Umbilical cord (tissue), 2 donors: ENCODE results near the gene INTS13. TPM values are rescaled to one million over a fixed set of nuclear protein-coding genes. Genes with fewer than 3 reads are reported as not detected.
"Not testable (repeated sequence)": the region's sequence is repeated elsewhere in the genome, so short reads cannot be mapped to it uniquely, and the experiment has no call there.

Source experiments
- DNase-seq: peaks from one replicate; pipeline ENCODE4 v3.0.0-alpha.2; 2015; ENCODE audit warnings: low spot score
- total RNA-seq: library from RNA; depleted of rRNA; stranded (reverse); fragments of >200 nt; gene quantifications from one replicate; pipeline ENCODE4 v1.2.3, GENCODE V29; 2014; ENCODE audit warnings: low replicate concordance; ENCODE audit not compliant: insufficient read depth

INTS13 gene
- total RNA-seq, 1 donor from 2014 or later, result 42.9 TPM

DNA sequence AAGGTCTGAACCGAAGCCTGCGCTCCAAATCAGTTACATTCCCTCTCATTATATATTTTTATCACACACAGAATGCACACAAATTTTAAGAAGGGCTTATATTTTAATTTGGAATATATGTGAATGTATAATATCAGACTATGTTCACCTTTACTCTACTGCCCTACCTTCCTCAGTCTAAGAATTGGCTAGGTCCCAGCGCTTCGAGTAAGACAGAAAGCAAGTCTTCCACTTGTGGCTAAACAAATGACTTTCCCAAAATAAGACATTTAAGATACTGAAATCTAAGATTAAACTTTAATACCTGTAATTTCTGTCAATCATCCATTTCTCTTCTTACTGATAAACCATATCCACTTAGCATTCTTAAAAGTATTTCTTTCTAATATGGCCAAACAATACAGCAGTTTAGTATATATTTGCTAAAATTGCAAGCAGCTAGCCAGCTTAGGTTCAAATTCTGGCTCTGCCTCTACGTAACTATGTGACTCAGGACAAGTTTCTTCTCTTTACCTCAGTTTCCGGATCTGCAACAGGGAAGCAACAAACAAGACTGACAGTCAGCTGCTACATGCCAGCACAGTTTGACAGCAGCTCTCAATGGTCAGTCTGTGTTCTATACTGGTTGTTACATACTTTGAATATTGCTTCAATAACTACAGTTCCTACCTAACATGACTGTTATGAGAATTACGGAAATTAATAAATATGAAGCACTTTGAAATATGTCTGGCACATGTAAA is 2.0 kb downstream of the INTS13 start:
- no peak for DNase-seq

DNA sequence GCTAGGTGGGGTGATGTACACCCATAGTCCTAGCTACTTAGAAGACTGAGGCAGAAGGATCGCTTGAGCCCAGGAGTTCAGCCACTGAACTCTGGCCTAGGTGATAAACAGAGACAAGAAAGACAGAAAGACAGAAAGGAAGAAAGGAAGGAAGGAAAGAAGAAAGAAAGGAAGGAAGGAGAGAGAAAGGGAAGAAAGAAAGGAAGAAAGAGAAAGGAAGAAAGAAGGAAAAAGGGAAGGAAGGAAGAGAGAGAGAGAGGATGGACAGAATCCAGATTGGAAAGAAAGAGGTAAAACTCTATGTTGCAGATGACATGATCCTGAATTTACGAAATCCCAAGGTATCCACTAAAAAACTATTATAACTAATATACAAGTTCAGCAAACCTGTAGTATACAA is 8.2 kb downstream of the INTS13 start:
- DNase-seq, result no peak

DNA sequence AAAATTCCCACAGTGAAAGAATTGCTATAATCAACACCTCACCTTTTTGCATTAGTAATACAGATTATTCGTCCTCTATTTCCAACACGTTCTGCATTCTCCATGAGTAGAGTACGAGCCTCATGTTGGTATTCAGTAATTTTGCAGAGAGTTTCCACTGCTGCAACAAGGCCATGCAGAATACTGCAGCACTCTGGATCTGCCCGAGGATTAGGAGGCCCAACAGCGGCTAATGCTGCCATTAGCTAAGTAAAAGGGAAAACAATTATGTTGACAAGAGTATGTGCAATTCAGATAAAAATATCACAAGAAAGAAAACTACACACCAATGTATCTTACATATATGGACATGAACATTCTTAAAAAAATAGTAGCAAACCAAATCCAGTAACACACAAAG is 9.1 kb downstream of the INTS13 start:
- DNase-seq, result no peak

DNA sequence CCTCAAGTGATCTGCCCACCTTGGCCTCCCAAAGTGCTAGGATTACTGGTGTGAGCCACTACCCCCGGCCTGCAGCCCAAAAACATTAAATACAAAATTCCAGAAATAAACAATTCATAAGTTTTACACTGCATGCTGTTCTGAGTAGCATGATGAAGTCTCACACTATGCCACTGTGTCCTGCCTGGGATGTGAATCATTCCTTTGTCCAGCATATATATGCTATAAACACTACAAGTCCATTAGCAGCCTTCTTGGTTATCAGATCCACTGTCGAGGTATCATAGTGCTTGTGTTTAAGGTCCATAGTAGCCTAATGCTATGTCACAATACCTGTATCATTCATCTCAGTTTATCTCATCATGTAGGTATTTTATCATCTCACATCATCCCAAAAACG is 15.9 kb downstream of the INTS13 start:
- DNase-seq, result no peak

DNA sequence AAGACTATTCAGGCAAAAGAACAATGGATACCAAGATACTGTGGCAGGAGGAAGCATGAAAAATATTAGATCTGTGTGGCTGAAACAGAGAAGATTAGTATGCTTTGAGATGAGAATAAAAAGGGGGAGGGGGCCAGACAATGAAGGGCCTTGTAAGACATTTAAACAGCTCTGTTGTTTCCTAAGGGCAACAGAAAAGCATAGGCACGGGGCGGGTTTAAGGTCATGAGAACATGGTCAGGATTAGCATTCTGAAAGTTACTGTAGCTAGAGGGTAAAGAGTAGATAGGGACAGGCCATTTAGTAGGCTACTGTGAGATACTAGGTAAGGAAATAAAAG is 18.6 kb downstream of the INTS13 start:
- DNase-seq, result no peak

DNA sequence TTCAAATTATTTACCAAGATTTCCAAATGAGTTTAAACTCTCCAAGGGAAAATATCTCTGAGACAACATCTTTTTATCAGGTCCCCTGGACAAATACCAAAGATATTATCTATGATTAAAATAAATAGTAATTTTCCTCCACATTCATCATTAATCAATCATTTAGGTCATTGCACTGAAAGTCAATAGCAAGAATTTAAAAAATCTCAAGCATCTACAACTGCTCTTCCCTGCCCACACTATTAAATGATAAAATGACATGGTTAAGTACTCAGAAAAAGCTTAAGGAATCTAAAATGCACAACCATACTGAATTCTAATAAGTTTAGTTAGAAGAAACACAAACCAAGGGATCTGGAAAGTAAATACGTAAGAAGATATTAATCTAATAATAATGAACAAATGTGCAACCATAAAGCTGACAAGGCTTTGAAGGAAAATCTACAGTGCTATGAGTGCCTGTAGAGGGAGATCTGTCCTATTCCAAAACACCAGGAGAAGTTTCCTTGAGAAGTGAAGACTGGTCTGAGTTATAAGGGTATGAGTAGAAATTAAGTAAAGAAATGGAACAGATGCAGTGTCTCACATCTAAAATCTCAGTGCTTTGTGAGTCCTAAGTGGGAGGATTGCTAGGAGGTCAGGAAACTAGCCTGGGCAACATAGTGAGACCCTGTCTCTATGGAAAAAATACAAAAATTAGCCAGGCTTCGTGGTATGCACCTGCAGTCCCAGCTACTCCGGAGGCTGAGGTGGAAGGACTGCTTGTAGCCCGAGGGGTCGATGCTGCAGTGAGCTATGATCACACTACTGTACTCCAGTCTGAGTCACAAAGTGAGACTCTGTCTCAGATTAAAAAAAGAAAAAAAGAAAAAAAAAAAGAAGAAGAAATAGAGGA is 19.2 kb downstream of the INTS13 start:
- peak; percentile 43 for DNase-seq

DNA sequence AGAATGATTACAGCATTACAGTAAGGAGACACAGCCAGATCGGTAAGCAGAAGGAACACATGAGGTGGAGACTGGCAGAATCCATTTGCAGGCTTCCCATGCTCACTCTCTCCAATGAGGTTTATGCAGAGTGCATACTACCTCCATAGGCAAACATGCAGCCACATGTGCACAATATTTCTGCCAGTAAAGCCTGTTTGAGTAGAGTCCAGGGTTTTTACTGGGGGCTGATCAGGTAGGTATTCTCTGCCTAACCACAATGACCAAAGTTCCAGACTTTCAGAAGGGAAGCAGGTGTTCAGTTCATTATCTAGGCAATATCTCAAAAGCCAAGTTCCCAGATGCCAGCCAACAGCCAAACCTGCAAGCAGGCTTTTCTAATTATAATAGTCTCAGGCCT is 31.1 kb downstream of the INTS13 start:
- no peak for DNase-seq

DNA sequence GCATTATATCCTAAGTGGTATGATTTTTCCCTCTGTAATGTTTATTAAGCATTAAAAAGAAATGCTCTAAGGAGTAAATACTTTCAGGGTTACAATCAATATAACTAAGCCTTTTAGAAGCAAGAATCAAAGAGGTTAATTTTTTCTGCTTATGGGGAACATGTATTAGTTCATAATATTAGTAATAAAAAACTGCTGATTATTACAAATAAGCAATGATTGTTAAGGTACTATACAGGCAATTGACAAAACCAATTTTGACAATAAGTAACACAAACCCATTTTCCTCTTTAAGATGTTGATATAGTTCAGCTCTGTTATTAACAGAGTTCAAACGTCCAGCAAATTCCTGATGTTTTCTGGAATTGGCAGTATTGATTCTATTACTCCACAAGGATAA is 31.8 kb downstream of the INTS13 start:
- DNase-seq, result no peak

DNA sequence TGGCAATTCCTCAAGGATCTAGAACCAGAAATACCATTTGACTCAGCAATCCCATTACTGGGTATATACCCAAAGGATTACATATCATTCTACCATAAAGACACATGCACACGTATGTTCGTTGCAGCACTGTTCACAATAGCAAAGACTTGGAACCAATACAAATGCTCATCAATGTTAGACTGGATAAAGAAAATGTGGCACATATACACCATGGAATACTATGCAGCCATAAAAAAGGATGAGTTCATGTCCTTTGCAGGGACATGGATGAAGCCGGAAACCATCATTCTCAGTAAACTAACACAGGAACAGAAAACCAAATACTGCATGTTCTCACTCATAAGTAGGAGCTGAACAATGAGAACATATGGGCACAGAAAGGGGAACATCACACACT is 34.4 kb downstream of the INTS13 start:
- DNase-seq, result not testable (repeated sequence)

DNA sequence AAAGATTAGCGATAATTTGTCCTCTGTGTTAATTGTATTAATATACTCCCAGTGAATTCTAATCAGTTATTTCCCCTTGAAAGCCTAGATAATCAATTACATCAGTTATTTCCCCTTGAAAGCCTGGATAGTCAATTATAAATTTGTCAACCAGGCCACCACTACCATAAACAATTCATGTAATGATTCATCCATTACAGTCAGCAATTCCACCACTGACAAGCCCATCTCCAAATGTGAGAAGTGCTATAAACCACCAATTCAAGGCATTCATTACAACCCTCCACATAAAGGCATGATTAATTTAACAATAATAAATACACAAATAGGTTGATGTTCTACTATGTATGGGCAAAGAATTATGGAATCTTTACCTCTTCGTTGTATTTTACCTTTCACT is 40.9 kb downstream of the INTS13 start:
- DNase-seq, result no peak

DNA sequence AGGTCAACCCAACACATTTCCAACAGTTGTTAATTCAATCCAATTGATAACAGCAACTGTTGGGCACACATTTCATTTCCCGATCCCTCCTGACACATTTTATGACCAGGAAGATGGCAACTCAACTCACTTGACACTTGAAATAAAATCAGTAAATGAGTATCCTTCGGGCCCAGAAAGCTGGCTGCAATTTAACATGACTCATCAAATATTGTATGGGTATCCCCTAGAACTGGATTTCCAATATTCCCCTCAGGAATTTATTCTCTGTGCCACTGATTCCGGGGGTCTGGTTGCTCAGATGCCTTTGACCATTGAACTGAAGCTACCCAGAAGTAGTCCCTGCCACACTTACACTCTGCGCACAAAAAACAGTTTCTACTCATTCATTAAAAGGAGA is 42.1 kb downstream of the INTS13 start:
- DNase-seq, result no peak

DNA sequence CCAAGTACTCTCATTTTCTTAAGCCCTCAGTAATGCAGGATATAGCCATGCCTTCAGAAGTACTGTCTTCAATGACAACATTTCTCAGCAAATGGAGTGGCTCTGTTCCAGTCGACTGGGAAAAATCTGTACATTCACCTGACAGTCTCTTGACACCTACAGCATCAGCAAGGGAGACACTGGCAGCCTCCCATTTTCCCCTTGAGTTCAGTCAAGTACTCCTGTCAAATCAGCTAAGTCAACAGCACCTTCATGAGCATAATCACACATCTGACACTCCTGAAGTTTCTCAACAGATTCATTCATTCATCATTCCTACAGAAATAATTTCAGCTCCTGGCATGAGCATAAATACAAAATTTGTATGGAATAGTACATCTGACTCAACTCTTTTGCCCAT is 46.1 kb downstream of the INTS13 start:
- no peak for DNase-seq

DNA sequence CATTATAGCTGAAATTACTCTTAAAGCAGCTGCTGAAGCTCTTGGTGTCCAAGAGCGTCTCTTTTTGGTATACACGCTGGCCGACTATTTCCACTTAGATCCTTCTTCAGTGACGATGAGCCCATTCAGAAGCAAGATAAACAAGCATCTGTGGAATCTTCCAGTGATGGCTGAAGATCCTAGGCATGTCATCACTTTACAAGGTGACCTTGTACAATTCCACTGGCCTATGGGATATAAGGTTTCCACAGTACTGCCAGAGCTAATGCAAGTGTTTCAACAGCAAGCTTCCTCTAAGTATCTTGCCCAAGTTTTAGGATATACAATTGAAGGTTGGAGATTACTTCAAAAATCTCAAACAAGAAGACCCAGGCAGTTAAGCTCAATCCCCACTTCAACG is 47.0 kb downstream of the INTS13 start:
- DNase-seq, result peak; percentile 12

DNA sequence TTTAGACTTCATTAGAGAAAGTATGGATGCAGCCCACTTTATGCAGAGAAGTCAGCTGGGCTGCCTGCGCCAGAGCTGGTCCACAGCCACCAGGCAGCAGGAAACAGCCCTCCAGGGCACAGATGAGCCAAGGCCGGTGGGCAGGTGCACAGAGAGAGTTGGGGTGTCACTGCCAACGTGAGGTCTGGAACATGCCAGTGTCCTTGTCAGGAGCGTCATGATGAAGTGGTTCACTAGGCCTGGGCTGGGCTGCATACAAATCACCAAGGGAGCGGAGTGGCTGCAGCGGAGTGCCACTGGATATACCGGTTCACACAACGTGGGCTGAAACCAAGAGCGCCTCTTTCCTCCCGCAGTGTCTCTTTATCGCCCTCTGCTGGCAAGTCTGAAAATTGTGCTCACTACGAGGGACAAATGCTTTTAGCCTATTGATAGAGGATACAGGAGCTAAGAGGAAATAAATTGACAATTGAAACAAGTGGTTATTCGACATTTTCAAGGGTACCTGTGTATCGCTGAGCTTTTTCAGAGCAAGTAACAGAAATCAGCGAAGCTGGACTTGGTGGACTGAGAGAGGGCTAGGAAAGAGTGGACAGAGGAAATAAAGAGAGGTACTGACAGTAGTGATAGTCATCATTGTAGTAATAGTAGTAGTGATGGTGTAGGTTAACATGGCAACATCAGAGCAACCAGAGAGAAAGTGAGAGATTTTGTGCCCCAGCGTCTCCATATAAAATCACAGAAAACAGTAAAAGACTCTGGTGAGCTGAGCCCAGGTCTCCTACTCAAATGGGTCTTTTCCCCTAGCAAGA is 52.8 kb downstream of the INTS13 start:
- DNase-seq, result peak; percentile 92

DNA sequence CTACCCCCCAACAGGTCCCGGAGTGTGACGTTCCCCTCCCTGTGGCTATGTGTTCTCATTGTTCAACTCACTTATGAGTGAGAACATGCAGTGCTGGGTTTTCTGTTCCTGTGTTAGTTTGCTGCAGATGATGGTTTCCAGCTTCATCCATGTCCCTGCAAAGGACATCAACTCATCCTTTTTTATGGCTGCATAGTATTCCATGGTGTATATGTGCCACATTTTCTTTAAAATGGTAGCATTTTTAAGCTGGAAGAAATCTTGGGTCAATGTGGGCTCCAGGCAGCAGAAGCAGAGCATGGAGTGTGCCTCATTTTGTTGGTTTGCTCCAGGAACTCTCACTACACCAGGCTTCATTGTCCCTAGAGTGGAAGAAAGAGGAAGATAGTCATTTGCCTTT is 57.2 kb downstream of the INTS13 start:
- DNase-seq, result no peak

DNA sequence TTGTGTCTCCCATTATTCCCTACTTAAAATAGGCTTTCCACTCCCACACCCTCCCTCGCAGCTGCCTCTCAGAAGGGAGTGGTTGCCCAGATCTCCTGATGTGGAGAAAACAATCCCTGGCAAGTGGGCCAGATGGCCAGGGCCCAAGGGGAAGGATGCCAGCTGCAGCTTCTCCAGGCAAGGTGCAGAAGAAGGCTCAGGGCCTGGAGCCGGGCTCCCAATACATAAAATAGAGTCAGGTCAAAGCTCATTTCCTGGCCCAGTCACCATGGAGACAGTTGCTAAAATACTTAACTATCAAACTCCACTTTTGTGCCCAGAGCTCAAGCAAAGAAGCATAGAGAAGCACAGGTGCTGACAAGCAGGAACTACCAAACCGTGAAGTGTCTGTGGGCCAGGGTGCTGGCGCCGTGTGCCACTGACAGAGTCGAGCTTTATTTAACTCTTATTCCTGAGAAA is 59.1 kb downstream of the INTS13 start:
- DNase-seq, result no peak

DNA sequence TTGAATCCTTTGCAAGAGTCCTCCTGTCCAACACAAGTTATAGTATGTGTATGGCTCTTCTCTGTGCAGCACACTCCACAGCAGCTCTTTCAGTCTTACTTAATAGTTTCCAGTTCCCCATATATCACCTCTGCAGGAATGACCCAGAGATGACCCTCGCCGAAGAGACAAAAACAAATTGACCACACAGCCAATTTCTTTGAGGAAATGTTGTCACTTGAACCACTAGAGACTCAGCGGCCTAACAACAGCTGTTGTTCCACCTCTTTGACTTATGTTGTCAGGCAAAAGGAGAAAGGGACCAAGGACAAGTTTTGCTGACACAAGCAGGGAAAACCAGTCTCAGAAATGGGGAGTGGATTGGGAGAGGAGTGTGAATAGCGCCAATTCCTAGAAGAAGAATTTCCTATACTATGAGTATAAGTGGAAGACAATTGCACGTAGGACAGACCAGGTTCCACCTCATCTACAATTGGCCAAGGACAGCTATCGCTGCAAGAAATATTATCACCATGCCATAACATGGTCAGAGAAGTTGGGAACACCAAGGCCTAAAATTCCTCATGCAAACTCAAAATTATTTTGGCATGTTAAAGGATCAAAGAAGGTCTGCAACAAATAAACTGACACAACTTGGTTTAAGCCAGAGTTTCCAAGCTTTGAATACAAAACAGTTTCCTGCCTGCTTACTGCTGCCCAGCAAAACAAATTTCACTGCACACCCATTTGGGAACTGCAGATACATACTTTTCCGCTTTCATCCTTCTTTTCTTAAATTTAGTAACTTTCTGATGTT is 63.1 kb downstream of the INTS13 start:
- DNase-seq, result peak; percentile 8

DNA sequence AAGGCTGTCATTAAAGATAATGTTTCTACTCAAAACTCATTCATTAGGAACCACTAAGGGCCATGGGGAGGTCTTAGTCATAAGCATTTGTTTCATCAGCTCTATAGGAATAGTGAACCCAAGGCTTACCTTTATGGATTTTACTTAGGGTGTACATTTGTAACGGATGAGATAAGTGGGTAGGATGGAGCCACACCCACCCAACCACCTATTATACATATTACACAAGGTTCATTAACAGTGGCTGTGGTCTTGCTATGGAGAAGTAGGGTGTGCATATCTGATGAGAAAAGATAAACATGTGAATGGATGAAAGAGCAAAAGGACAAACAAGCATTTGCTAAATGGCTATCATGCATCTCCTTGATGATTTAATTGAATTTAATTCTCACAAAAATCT is 65.2 kb downstream of the INTS13 start:
- DNase-seq, result no peak

DNA sequence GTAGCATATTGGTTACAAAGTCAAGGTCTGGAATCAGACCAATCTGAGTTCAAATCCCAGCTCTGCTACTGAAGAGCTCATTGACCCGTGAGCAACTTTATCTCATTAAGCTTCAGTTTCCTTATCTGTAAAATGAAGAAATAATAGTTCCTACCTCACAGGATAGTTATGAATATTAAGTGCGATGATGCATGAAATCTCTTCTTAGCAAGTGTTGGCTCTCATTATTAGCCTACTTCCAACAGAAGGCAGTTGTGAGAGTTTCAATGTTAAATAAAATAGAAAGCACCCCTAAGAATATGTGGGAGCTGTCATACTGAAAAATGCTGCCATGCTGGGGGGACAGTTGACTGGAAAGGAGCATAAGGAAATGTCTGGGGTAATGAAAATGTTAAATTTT is 65.8 kb downstream of the INTS13 start:
- no peak for DNase-seq

DNA sequence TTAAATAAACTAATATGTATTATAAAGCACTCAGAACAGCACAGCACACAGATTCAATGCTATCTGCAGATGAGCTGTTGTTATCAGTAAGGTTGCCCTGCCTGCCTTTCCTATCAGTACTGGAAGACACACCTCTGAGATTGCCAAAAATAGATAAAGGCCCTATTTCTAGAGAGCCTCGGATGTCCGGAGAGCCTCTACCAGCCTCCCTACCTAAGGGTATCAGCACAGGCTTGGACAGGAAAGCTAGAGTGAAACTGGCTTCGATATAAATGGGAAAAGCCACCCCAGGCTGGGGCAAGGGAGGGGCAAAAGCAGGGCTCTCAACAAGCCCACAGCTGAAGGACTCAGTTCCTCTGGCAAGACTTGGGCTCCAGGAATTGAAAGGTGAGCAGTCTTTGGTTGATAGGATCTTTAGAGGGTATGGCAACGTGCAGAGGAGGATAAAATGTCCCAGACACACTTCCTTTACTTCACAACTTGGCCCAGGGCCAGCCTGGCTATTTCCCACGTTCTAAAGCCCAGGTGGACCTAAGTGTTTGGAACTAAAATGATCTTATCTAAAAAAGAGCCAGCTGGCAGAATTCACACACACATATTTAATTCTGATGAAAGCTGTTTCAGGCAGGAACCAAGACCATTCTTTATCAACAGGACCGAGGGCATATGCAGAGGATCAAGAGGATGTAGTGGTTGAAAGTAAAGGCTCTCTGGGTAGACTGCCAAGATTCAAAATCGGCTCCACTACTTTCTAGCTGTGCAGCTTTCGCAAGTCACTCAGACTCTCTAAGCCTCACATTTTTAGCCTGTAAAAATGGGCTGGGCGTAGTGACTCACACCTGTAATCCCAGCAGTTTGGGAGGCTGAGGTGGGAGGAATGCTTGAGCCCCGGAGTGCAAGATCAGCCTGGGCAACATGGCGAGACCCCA is 67.0 kb downstream of the INTS13 start:
- peak; percentile 97 for DNase-seq
